Neural cell (in vitro differentiated cells): ENCODE measurements around the gene APC. TPM values are rescaled to one million over a fixed set of nuclear protein-coding genes. Genes with fewer than 3 reads are reported as not detected.

Experiments
- H2AFZ ChIP-seq: fragments of 200-600, 300-800 bp; sonication (generic), shearing (Covaris generic); 2 replicates; pipeline ENCODE4 v1.6.0; 2014; ENCODE audit warnings: low read depth, mild to moderate bottlenecking, antibody characterized with exemption, low read length, moderate library complexity
- H3F3A ChIP-seq: fragments of 200-600 bp; shearing (Covaris generic); 2 replicates; pipeline ENCODE4 v1.6.1; 2016; ENCODE audit warnings: mild to moderate bottlenecking, moderate library complexity, mixed read lengths, antibody characterized with exemption, low read length; ENCODE audit not compliant: insufficient read depth, poor library complexity, severe bottlenecking
- H3K27ac ChIP-seq: fragments of 200-600, 300-800 bp; sonication (generic), shearing (Covaris generic); 2 replicates; pipeline ENCODE4 v1.5.1; 2014; ENCODE audit warnings: mild to moderate bottlenecking, low read length, moderate library complexity
- H3K27me3 ChIP-seq: fragments of 300-800, 200-600 bp; sonication (generic), shearing (Covaris generic); 2 replicates; pipeline ENCODE4 v1.6.0; 2014; ENCODE audit warnings: mild to moderate bottlenecking, low read depth, low read length, moderate library complexity; ENCODE audit not compliant: insufficient read depth
- H3K36me3 ChIP-seq: fragments of 300-800, 200-600 bp; sonication (generic), shearing (Covaris generic); 2 replicates; pipeline ENCODE4 v1.5.1; 2014; ENCODE audit warnings: mild to moderate bottlenecking, antibody characterized with exemption, low read length, moderate library complexity; ENCODE audit not compliant: insufficient read depth
- H3K4me2 ChIP-seq: fragments of 300-800, 200-600 bp; sonication (generic), shearing (Covaris generic); 2 replicates; pipeline ENCODE4 v1.6.0; 2014; ENCODE audit warnings: mild to moderate bottlenecking, low read length
- H3K4me3 ChIP-seq: fragments of 300-800, 200-600 bp; sonication (generic), shearing (Covaris generic); 2 replicates; pipeline ENCODE4 v1.5.1; 2014; ENCODE audit warnings: mild to moderate bottlenecking, low read length, moderate library complexity
- H3K79me2 ChIP-seq: fragments of 200-600 bp; shearing (Covaris generic); replicated peaks from 2 replicates; pipeline ENCODE4 v1.6.0; 2014; ENCODE audit warnings: mild to moderate bottlenecking, low read length, moderate library complexity; ENCODE audit not compliant: insufficient read depth
- H3K9ac ChIP-seq: fragments of 300-800, 200-600 bp; sonication (generic), shearing (Covaris generic); 2 replicates; pipeline ENCODE4 v1.6.1; 2016; ENCODE audit warnings: mild to moderate bottlenecking, low read length, mixed read lengths
- H3K9me2 ChIP-seq: fragments of 200-600 bp; shearing (Covaris generic); 2 replicates; pipeline ENCODE4 v1.6.1; 2016; ENCODE audit warnings: mild to moderate bottlenecking, low read length, mixed read lengths; ENCODE audit not compliant: insufficient read depth
- H3K9me3 ChIP-seq: fragments of 200-600, 300-800 bp; sonication (generic), shearing (Covaris generic); 2 replicates; pipeline ENCODE4 v1.6.1; 2016; ENCODE audit warnings: mild to moderate bottlenecking, mixed run types, low read length, moderate library complexity, mixed read lengths
- H4K20me1 ChIP-seq: fragments of 200-600 bp; shearing (Covaris generic); 2 replicates; pipeline ENCODE4 v1.6.1; 2016; ENCODE audit warnings: mild to moderate bottlenecking, mixed run types; ENCODE audit not compliant: insufficient read depth
- EP300 ChIP-seq: fragments of 450-650 bp; conservative IDR thresholded peaks from 2 replicates; pipeline ENCODE4 v1.6.1; 2014; ENCODE audit warnings: antibody characterized with exemption, mild to moderate bottlenecking, moderate library complexity; ENCODE audit not compliant: poor library complexity, severe bottlenecking
- EZH2 ChIP-seq: fragments of 200-600, 300-800 bp; shearing (Covaris generic), sonication (generic); IDR thresholded peaks from 2 replicates; pipeline ENCODE4 v1.6.1; 2014; ENCODE audit warnings: antibody characterized with exemption, low read length, borderline replicate concordance, mild to moderate bottlenecking; ENCODE audit not compliant: insufficient read depth, poor library complexity, severe bottlenecking
- MXI1 ChIP-seq: fragments of 450-650 bp; conservative IDR thresholded peaks from 2 replicates; pipeline ENCODE4 v1.6.1; 2014; ENCODE audit warnings: antibody characterized with exemption, mild to moderate bottlenecking; ENCODE audit not compliant: poor library complexity, severe bottlenecking
- POLR2AphosphoS5 ChIP-seq: IDR thresholded peaks from 2 replicates; pipeline ENCODE4 v1.6.1; 2012
- RAD21 ChIP-seq: fragments of 450-650 bp; conservative IDR thresholded peaks from 2 replicates; pipeline ENCODE4 v1.6.1; 2014; ENCODE audit warnings: antibody characterized with exemption, mild to moderate bottlenecking, moderate library complexity
- SMC3 ChIP-seq: fragments of 450-650 bp; conservative IDR thresholded peaks from 2 replicates; pipeline ENCODE4 v1.6.1; 2014; ENCODE audit warnings: antibody characterized with exemption, mild to moderate bottlenecking, moderate library complexity; ENCODE audit not compliant: poor library complexity
- TAF1 ChIP-seq: IDR thresholded peaks from 2 replicates; pipeline ENCODE4 v1.6.1; 2012; ENCODE audit warnings: low read depth
- polyA plus RNA-seq: library from polyadenylated mRNA; depleted of rRNA; stranded (reverse); fragments of >200 nt; gene quantifications from 2 replicates; pipeline ENCODE4 v1.2.3, GENCODE V29; 2014
- TF ChIP-seq, protein P1 (sequence below): fragments of 450-650 bp; IDR thresholded peaks from 2 replicates; pipeline ENCODE4 v1.5.1; 2014; ENCODE audit warnings: antibody characterized with exemption, mild to moderate bottlenecking, moderate library complexity; ENCODE audit not compliant: poor library complexity, severe bottlenecking
- TF ChIP-seq, protein P2 (sequence below): IDR thresholded peaks from 2 replicates; pipeline ENCODE4 v1.6.1; 2012; ENCODE audit warnings: borderline replicate concordance

Gene APC
- polyA plus RNA-seq, 1 donor from 2014 or later, result 40.6 TPM

DNA sequence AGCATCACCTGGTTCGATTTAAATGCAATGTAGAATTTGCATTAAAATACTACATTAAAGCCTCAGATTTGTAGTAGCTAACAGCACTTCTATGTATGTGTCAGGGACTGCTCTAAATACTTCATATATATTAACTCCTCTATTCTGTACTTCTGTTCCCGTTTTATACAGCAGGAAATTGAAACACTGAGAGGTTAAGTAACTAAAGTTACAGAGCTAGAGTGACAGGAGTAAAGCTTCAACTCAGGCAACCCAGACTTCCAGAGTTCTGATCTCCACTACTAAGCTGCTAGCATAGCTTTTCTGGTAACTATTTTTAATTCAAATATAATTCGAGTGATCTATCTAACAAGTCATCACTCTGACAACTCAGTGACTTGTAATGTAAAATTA lies 619 bp upstream of the APC start:
- no peak for TF ChIP-seq EZH2
- TF ChIP-seq MXI1, result no peak
- TF ChIP-seq POLR2AphosphoS5, result no peak
- TF ChIP-seq SMC3, result no peak
- no peak for TF ChIP-seq EP300
- no peak for TF ChIP-seq TAF1
- Histone ChIP-seq H3K9me3 (no peaks in the 10 kb centered on the region), H3K79me2 (peaks cover 70% of the 10 kb centered on the region), H3K4me2 (peak overlapping the region; percentile 70), H3K4me3 (peak overlapping the region; percentile 77), H3F3A (peaks cover 17% of the 10 kb centered on the region), H3K9me2 (no peaks in the 10 kb centered on the region), H4K20me1 (no peaks in the 10 kb centered on the region), H3K27ac (peak overlapping the region; percentile 93), H3K9ac (peak overlapping the region; percentile 81), H2AFZ (peak overlapping the region; percentile 71), H3K36me3 (no peaks in the 10 kb centered on the region), H3K27me3 (no peaks in the 10 kb centered on the region)

GRCh38 chr5:112738191-112738560 lies 491 bp downstream of the APC start:
- H3F3A ChIP-seq, result peaks cover 17% of the 10 kb centered on the region
- H3K4me2 ChIP-seq, result peak overlapping the region; percentile 96
- H3K9ac ChIP-seq, result peak overlapping the region; percentile 81
- TF ChIP-seq SMC3, result peak; percentile 27
- peak; percentile 29 for TF ChIP-seq RAD21
- TF ChIP-seq, protein P1, sequence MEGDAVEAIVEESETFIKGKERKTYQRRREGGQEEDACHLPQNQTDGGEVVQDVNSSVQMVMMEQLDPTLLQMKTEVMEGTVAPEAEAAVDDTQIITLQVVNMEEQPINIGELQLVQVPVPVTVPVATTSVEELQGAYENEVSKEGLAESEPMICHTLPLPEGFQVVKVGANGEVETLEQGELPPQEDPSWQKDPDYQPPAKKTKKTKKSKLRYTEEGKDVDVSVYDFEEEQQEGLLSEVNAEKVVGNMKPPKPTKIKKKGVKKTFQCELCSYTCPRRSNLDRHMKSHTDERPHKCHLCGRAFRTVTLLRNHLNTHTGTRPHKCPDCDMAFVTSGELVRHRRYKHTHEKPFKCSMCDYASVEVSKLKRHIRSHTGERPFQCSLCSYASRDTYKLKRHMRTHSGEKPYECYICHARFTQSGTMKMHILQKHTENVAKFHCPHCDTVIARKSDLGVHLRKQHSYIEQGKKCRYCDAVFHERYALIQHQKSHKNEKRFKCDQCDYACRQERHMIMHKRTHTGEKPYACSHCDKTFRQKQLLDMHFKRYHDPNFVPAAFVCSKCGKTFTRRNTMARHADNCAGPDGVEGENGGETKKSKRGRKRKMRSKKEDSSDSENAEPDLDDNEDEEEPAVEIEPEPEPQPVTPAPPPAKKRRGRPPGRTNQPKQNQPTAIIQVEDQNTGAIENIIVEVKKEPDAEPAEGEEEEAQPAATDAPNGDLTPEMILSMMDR, result no peak
- TF ChIP-seq, protein P2, sequence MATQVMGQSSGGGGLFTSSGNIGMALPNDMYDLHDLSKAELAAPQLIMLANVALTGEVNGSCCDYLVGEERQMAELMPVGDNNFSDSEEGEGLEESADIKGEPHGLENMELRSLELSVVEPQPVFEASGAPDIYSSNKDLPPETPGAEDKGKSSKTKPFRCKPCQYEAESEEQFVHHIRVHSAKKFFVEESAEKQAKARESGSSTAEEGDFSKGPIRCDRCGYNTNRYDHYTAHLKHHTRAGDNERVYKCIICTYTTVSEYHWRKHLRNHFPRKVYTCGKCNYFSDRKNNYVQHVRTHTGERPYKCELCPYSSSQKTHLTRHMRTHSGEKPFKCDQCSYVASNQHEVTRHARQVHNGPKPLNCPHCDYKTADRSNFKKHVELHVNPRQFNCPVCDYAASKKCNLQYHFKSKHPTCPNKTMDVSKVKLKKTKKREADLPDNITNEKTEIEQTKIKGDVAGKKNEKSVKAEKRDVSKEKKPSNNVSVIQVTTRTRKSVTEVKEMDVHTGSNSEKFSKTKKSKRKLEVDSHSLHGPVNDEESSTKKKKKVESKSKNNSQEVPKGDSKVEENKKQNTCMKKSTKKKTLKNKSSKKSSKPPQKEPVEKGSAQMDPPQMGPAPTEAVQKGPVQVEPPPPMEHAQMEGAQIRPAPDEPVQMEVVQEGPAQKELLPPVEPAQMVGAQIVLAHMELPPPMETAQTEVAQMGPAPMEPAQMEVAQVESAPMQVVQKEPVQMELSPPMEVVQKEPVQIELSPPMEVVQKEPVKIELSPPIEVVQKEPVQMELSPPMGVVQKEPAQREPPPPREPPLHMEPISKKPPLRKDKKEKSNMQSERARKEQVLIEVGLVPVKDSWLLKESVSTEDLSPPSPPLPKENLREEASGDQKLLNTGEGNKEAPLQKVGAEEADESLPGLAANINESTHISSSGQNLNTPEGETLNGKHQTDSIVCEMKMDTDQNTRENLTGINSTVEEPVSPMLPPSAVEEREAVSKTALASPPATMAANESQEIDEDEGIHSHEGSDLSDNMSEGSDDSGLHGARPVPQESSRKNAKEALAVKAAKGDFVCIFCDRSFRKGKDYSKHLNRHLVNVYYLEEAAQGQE, result peak; percentile 40
- peak overlapping the region; percentile 71 for H2AFZ ChIP-seq
- no peaks in the 10 kb centered on the region for H3K27me3 ChIP-seq
- peaks cover 78% of the 10 kb centered on the region for H3K79me2 ChIP-seq
- H3K9me2 ChIP-seq, result no peaks in the 10 kb centered on the region
- peak overlapping the region; percentile 77 for H3K4me3 ChIP-seq
- no peaks in the 10 kb centered on the region for H3K36me3 ChIP-seq
- no peaks in the 10 kb centered on the region for H3K9me3 ChIP-seq
- H3K27ac ChIP-seq, result peak overlapping the region; percentile 93
- H4K20me1 ChIP-seq, result no peaks in the 10 kb centered on the region

- H4K20me1 ChIP-seq, result peaks cover 4% of the 10 kb centered on the region
- peaks cover 17% of the 10 kb centered on the region for H3F3A ChIP-seq
- H3K4me3 ChIP-seq, result peak overlapping the region; percentile 77
- H3K36me3 ChIP-seq, result peaks cover 3% of the 10 kb centered on the region
- peaks cover 85% of the 10 kb centered on the region for H3K79me2 ChIP-seq
- no peak overlapping the region for H2AFZ ChIP-seq
- no peak overlapping the region for H3K4me2 ChIP-seq
- no peaks in the 10 kb centered on the region for H3K27me3 ChIP-seq
- TF ChIP-seq EZH2 (no peak), TAF1 (no peak), MXI1 (no peak), EP300 (no peak), POLR2AphosphoS5 (no peak), RAD21 (no peak), SMC3 (no peak)
- TF ChIP-seq, protein P2, result no peak
- TF ChIP-seq, protein P1, result no peak
- H3K9me2 ChIP-seq, result no peaks in the 10 kb centered on the region
- no peaks in the 10 kb centered on the region for H3K9me3 ChIP-seq
- no peak overlapping the region for H3K9ac ChIP-seq
- no peak overlapping the region for H3K27ac ChIP-seq
Measured at GRCh38 chr5:112742424-112742823, 4.7 kb downstream of the APC start.
